GM23338 (cell line): ENCODE results near the gene DNLZ. TPM values are rescaled to one million over a fixed set of nuclear protein-coding genes. Genes with fewer than 3 reads are reported as not detected.

ENCODE experiments used
- ATAC-seq: fragments of 200-7000 bp; cut with Tn5 transposase; 3 replicates; pipeline ENCODE4 v1.9.1; 2020
- DNase-seq: peaks from one replicate; pipeline ENCODE4 v3.0.0-alpha.2; 2015; ENCODE audit warnings: low spot score
- H2AFZ ChIP-seq: fragments of 200-600 bp; sonication (generic); 2 replicates; pipeline ENCODE4 v1.8.0; 2016; ENCODE audit warnings: antibody characterized with exemption, mild to moderate bottlenecking, moderate library complexity
- H3F3A ChIP-seq: fragments of 200-600 bp; sonication (generic); replicated peaks from 2 replicates; pipeline ENCODE4 v1.8.0; 2017; ENCODE audit warnings: antibody characterized with exemption, mixed run types, low read depth
- H3K27ac ChIP-seq: fragments of 200-600 bp; sonication (generic); 2 replicates; pipeline ENCODE4 v1.6.1; 2016; ENCODE audit warnings: low read depth
- H3K27me3 ChIP-seq: fragments of 200-600 bp; sonication (generic); 2 replicates; pipeline ENCODE4 v1.8.0; 2016; ENCODE audit warnings: mild to moderate bottlenecking, mixed run types, moderate library complexity; ENCODE audit not compliant: insufficient read depth
- H3K36me3 ChIP-seq: fragments of 200-600 bp; sonication (generic); 2 replicates; pipeline ENCODE4 v1.8.0; 2016; ENCODE audit warnings: mild to moderate bottlenecking; ENCODE audit not compliant: insufficient read depth
- H3K4me1 ChIP-seq: fragments of 200-600 bp; sonication (generic); 2 replicates; pipeline ENCODE4 v1.8.0; 2016; ENCODE audit warnings: mild to moderate bottlenecking, moderate library complexity; ENCODE audit not compliant: insufficient read depth
- H3K4me2 ChIP-seq: fragments of 200-600 bp; sonication (generic); 2 replicates; pipeline ENCODE4 v1.7.1; 2017; ENCODE audit warnings: mixed run types
- H3K4me3 ChIP-seq: fragments of 200-600 bp; sonication (generic); 2 replicates; pipeline ENCODE4 v1.6.1; 2016; ENCODE audit warnings: mixed run types
- H3K79me2 ChIP-seq: fragments of 200-600 bp; sonication (generic); replicated peaks from 2 replicates; pipeline ENCODE4 v1.8.0; 2017; ENCODE audit warnings: mild to moderate bottlenecking; ENCODE audit not compliant: insufficient read depth
- H3K9me2 ChIP-seq: fragments of 200-600 bp; sonication (generic); 2 replicates; pipeline ENCODE4 v1.8.0; 2017; ENCODE audit not compliant: insufficient read depth
- H4K20me1 ChIP-seq: fragments of 200-600 bp; sonication (generic); replicated peaks from 2 replicates; pipeline ENCODE4 v1.8.0; 2017; ENCODE audit warnings: mild to moderate bottlenecking; ENCODE audit not compliant: insufficient read depth
- H3K27ac Mint-ChIP-seq: 2 replicates; pipeline ENCODE4 v1.8.0; 2020; ENCODE audit warnings: inconsistent platforms, mild to moderate bottlenecking, moderate library complexity, mixed read lengths
- H3K27me3 Mint-ChIP-seq: 3 replicates; pipeline ENCODE4 v1.8.0; 2022; ENCODE audit warnings: low read depth, mild to moderate bottlenecking, moderate library complexity, mixed read lengths, inconsistent platforms; ENCODE audit not compliant: insufficient read depth, poor library complexity
- H3K36me3 Mint-ChIP-seq: 3 replicates; pipeline ENCODE4 v1.8.0; 2021; ENCODE audit warnings: low read depth, mild to moderate bottlenecking, inconsistent platforms, moderate library complexity, mixed read lengths
- H3K4me1 Mint-ChIP-seq: 3 replicates; pipeline ENCODE4 v1.8.0; 2020; ENCODE audit warnings: mild to moderate bottlenecking, inconsistent platforms, mixed read lengths
- H3K4me3 Mint-ChIP-seq: 3 replicates; pipeline ENCODE4 v1.8.0; 2021; ENCODE audit warnings: moderate library complexity, mild to moderate bottlenecking, inconsistent platforms, mixed read lengths
- H3K9me3 Mint-ChIP-seq: 3 replicates; pipeline ENCODE4 v1.8.0; 2020; ENCODE audit warnings: moderate library complexity, mild to moderate bottlenecking, inconsistent platforms, mixed read lengths
- CREB1 ChIP-seq: fragments of 250-450 bp; sonication (Bioruptor Pico); IDR thresholded peaks from 2 replicates; pipeline ENCODE4 v1.5.0; 2020; ENCODE audit warnings: low read depth, mild to moderate bottlenecking, moderate library complexity
- JUNB ChIP-seq: IDR thresholded peaks from one replicate; pipeline ENCODE4 v1.6.1; 2016; ENCODE audit warnings: antibody characterized with exemption; ENCODE audit not compliant: unreplicated experiment
- NANOG ChIP-seq: IDR thresholded peaks from 2 replicates; pipeline ENCODE4 v1.6.1; 2016; ENCODE audit warnings: antibody characterized with exemption, borderline replicate concordance
- POLR2AphosphoS5 ChIP-seq: IDR thresholded peaks from 2 replicates; pipeline ENCODE4 v1.6.1; 2016; ENCODE audit warnings: antibody characterized with exemption, low read depth
- STAT1 ChIP-seq: IDR thresholded peaks from one replicate; pipeline ENCODE4 v1.6.1; 2016; ENCODE audit warnings: antibody characterized with exemption; ENCODE audit not compliant: unreplicated experiment
- ZNF114 ChIP-seq: fragments of 250-450 bp; sonication (Bioruptor Pico); IDR thresholded peaks from 2 replicates; pipeline ENCODE4 v1.5.0; 2020; ENCODE audit warnings: mild to moderate bottlenecking, moderate library complexity
- ZNF331 ChIP-seq: fragments of 250-450 bp; sonication (Bioruptor Pico); IDR thresholded peaks from 2 replicates; pipeline ENCODE4 v1.5.0; 2020; ENCODE audit warnings: low read depth, mild to moderate bottlenecking, moderate library complexity
- polyA plus RNA-seq: library from polyadenylated mRNA; unstranded; fragments of >200 nt; fragmentation: Nextera tagmentation; extraction: Ambion mirVana; gene quantifications from 2 replicates; pipeline ENCODE4 v1.2.1, GENCODE V29; 2016
- total RNA-seq: library from RNA; depleted of rRNA; stranded (reverse); fragments of >200 nt; shearing (Covaris generic); gene quantifications from 2 replicates; pipeline ENCODE4 v1.2.3, GENCODE V29; 2014
- TF ChIP-seq, protein P1 (sequence below): IDR thresholded peaks from 2 replicates; pipeline ENCODE4 v1.6.1; 2016; ENCODE audit warnings: antibody characterized with exemption
- TF ChIP-seq, protein P2 (sequence below): IDR thresholded peaks from one replicate; pipeline ENCODE4 v1.6.1; 2018; ENCODE audit warnings: antibody characterized with exemption; ENCODE audit not compliant: unreplicated experiment
- TF ChIP-seq, protein P3 (sequence below): fragments of 250-450 bp; sonication (Bioruptor Pico); IDR thresholded peaks from 2 replicates; pipeline ENCODE4 v1.5.0; 2020; ENCODE audit warnings: mild to moderate bottlenecking, moderate library complexity

DNLZ gene
- total and polyA plus RNA-seq, 2 experiments from 2014 or later: 33.4 to 53.9 TPM

DNA sequence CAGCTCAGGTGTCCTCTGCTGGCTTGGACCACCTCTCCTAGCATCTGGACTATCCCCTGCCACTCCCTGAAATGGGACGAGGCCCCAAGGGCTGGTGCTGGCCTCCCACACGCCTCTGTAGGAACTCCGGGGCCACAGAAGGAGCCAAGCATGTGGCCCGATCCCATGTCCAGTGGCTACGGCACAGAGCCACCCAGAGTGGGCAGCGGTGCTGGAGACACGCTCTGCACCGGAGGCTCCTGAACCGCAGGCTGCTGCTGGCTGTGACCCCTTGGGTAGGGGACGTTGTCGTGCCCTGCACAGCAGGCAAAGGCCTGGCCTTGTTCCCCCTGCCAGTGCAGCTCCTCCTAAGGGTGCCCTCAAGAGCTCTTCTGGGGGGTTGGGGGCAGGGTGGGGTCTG is 16.3 kb upstream of the DNLZ start:
- H3K4me3 Mint-ChIP-seq: no peak overlapping the region
- TF ChIP-seq, protein P1, sequence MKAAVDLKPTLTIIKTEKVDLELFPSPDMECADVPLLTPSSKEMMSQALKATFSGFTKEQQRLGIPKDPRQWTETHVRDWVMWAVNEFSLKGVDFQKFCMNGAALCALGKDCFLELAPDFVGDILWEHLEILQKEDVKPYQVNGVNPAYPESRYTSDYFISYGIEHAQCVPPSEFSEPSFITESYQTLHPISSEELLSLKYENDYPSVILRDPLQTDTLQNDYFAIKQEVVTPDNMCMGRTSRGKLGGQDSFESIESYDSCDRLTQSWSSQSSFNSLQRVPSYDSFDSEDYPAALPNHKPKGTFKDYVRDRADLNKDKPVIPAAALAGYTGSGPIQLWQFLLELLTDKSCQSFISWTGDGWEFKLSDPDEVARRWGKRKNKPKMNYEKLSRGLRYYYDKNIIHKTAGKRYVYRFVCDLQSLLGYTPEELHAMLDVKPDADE: no peak
- TF ChIP-seq POLR2AphosphoS5 (no peak), NANOG (no peak), JUNB (no peak)
- 0 out of 2 replicates have a peak, but pooled peaks cover under 1% of the 10 kb centered on the region for H3F3A ChIP-seq
- H3K4me1 ChIP-seq: no peaks in the 10 kb centered on the region
- no peaks in the 10 kb centered on the region for H3K27me3 ChIP-seq
- H3K4me3 ChIP-seq: no peak overlapping the region
- no peak overlapping the region for H3K27ac ChIP-seq
- no peak for DNase-seq
- peaks cover 4% of the 10 kb centered on the region; the same call in 1 of the 2 replicates for H4K20me1 ChIP-seq
- no peaks in the 10 kb centered on the region for H3K9me2 ChIP-seq
- H3K36me3 Mint-ChIP-seq: peaks cover 27% of the 10 kb centered on the region
- peaks cover 5% of the 10 kb centered on the region; the same call in 1 of the 2 replicates for H3K36me3 ChIP-seq
- no peak overlapping the region for H2AFZ ChIP-seq
- peaks cover 1% of the 10 kb centered on the region for H3K27me3 Mint-ChIP-seq
- no peaks in the 10 kb centered on the region for H3K4me1 Mint-ChIP-seq
- no peak for ATAC-seq
- no peaks in the 10 kb centered on the region for H3K9me3 Mint-ChIP-seq
- no peak overlapping the region for H3K4me2 ChIP-seq
- no peaks in the 10 kb centered on the region for H3K79me2 ChIP-seq
- H3K27ac Mint-ChIP-seq: no peak overlapping the region

DNA sequence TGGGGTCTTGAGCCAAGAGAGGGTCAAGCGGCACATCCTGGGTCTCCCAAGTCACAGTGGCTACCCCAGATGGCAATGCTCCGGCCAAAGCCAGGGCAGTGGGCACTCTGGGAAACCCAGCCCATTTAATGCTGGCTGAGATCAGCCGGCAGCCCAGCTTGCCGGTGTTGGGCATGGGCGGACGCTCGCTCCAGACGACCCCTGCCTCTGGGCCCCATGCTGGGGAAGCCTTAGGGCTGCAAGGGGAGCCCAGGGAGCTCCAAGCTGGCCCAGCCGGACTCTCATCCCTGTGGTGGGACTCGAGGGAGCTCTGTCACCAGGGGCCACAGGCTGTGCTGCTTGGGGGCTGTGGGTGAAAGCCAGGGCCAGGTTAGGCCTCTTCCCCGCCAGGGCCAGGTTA is 15.9 kb upstream of the DNLZ start:
- Histone ChIP-seq H3F3A (no peaks in the 10 kb centered on the region), H2AFZ (no peak overlapping the region), H3K9me2 (no peaks in the 10 kb centered on the region), H3K27ac (no peak overlapping the region), H3K27me3 (no peaks in the 10 kb centered on the region), H3K79me2 (no peaks in the 10 kb centered on the region), H3K4me3 (no peak overlapping the region), H3K4me1 (no peaks in the 10 kb centered on the region), H4K20me1 (peaks cover 4% of the 10 kb centered on the region; the same call in 1 of the 2 replicates), H3K4me2 (no peak overlapping the region), H3K36me3 (peaks cover under 1% of the 10 kb centered on the region; the same call in 1 of the 2 replicates)
- Mint-ChIP-seq H3K36me3 (peaks cover 25% of the 10 kb centered on the region), H3K27ac (no peak overlapping the region), H3K4me3 (no peak overlapping the region), H3K9me3 (no peaks in the 10 kb centered on the region), H3K4me1 (no peaks in the 10 kb centered on the region), H3K27me3 (peaks cover 2% of the 10 kb centered on the region)
- ATAC-seq (no peak), DNase-seq (no peak)
- TF ChIP-seq NANOG: no peak
- no peak for TF ChIP-seq POLR2AphosphoS5
- TF ChIP-seq ZNF331: no peak
- TF ChIP-seq, protein P1: no peak
- TF ChIP-seq CREB1 (CRISPR knock-in tag): no peak
- no peak for TF ChIP-seq ZNF114 (CRISPR knock-in tag)
- TF ChIP-seq, protein P2, sequence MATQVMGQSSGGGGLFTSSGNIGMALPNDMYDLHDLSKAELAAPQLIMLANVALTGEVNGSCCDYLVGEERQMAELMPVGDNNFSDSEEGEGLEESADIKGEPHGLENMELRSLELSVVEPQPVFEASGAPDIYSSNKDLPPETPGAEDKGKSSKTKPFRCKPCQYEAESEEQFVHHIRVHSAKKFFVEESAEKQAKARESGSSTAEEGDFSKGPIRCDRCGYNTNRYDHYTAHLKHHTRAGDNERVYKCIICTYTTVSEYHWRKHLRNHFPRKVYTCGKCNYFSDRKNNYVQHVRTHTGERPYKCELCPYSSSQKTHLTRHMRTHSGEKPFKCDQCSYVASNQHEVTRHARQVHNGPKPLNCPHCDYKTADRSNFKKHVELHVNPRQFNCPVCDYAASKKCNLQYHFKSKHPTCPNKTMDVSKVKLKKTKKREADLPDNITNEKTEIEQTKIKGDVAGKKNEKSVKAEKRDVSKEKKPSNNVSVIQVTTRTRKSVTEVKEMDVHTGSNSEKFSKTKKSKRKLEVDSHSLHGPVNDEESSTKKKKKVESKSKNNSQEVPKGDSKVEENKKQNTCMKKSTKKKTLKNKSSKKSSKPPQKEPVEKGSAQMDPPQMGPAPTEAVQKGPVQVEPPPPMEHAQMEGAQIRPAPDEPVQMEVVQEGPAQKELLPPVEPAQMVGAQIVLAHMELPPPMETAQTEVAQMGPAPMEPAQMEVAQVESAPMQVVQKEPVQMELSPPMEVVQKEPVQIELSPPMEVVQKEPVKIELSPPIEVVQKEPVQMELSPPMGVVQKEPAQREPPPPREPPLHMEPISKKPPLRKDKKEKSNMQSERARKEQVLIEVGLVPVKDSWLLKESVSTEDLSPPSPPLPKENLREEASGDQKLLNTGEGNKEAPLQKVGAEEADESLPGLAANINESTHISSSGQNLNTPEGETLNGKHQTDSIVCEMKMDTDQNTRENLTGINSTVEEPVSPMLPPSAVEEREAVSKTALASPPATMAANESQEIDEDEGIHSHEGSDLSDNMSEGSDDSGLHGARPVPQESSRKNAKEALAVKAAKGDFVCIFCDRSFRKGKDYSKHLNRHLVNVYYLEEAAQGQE: no peak
- TF ChIP-seq, protein P3, sequence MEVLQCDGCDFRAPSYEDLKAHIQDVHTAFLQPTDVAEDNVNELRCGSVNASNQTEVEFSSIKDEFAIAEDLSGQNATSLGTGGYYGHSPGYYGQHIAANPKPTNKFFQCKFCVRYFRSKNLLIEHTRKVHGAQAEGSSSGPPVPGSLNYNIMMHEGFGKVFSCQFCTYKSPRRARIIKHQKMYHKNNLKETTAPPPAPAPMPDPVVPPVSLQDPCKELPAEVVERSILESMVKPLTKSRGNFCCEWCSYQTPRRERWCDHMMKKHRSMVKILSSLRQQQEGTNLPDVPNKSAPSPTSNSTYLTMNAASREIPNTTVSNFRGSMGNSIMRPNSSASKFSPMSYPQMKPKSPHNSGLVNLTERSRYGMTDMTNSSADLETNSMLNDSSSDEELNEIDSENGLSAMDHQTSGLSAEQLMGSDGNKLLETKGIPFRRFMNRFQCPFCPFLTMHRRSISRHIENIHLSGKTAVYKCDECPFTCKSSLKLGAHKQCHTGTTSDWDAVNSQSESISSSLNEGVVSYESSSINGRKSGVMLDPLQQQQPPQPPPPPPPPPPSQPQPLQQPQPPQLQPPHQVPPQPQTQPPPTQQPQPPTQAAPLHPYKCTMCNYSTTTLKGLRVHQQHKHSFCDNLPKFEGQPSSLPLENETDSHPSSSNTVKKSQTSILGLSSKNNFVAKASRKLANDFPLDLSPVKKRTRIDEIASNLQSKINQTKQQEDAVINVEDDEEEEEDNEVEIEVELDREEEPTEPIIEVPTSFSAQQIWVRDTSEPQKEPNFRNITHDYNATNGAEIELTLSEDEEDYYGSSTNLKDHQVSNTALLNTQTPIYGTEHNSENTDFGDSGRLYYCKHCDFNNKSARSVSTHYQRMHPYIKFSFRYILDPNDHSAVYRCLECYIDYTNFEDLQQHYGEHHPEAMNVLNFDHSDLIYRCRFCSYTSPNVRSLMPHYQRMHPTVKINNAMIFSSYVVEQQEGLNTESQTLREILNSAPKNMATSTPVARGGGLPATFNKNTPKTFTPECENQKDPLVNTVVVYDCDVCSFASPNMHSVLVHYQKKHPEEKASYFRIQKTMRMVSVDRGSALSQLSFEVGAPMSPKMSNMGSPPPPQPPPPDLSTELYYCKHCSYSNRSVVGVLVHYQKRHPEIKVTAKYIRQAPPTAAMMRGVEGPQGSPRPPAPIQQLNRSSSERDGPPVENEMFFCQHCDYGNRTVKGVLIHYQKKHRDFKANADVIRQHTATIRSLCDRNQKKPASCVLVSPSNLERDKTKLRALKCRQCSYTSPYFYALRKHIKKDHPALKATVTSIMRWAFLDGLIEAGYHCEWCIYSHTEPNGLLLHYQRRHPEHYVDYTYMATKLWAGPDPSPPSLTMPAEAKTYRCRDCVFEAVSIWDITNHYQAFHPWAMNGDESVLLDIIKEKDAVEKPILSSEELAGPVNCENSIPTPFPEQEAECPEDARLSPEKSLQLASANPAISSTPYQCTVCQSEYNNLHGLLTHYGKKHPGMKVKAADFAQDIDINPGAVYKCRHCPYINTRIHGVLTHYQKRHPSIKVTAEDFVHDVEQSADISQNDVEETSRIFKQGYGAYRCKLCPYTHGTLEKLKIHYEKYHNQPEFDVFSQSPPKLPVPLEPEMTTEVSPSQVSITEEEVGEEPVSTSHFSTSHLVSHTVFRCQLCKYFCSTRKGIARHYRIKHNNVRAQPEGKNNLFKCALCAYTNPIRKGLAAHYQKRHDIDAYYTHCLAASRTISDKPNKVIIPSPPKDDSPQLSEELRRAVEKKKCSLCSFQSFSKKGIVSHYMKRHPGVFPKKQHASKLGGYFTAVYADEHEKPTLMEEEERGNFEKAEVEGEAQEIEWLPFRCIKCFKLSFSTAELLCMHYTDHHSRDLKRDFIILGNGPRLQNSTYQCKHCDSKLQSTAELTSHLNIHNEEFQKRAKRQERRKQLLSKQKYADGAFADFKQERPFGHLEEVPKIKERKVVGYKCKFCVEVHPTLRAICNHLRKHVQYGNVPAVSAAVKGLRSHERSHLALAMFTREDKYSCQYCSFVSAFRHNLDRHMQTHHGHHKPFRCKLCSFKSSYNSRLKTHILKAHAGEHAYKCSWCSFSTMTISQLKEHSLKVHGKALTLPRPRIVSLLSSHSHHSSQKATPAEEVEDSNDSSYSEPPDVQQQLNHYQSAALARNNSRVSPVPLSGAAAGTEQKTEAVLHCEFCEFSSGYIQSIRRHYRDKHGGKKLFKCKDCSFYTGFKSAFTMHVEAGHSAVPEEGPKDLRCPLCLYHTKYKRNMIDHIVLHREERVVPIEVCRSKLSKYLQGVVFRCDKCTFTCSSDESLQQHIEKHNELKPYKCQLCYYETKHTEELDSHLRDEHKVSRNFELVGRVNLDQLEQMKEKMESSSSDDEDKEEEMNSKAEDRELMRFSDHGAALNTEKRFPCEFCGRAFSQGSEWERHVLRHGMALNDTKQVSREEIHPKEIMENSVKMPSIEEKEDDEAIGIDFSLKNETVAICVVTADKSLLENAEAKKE (CRISPR knock-in tag): no peak
- TF ChIP-seq STAT1: no peak
